HG02678 (cell line): ENCODE data around the gene ITGA5.
A peak's percentile ranks its signal among the peaks of the same experiment; 100 is the strongest.

Experiments
- ATAC-seq: cut with Tn5 transposase; IDR thresholded peaks from one replicate; pipeline ENCODE4 v1.9.1; 2021; ENCODE audit warnings: mild to moderate bottlenecking, moderate library complexity; ENCODE audit not compliant: unreplicated experiment

Gene ITGA5

DNA sequence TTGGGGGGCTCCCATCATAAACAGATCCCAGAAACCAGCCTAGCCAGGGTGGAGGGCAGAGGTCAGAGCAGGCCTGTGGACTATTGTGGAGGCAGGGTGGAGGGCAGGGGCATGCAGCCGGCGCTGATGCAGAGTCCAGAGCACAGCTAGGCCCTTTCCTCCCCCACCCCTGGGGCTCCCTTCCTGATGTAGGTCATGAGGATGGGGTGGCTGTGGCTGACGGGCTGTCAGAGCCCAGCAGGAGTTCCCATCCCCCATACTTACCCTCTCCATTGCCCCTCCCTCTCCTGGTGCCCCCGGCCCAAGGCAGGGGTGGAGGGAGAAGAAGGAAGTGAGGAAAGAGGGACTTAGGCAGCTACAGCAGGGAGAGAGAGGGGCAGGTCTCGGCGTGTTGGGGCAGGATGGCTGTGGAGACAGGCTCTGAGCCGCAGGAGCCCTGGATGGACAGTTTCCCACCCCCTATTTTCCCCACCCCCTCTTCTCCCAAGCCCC, 28.8 kb downstream of the ITGA5 start:
- ATAC-seq: no peak

DNA sequence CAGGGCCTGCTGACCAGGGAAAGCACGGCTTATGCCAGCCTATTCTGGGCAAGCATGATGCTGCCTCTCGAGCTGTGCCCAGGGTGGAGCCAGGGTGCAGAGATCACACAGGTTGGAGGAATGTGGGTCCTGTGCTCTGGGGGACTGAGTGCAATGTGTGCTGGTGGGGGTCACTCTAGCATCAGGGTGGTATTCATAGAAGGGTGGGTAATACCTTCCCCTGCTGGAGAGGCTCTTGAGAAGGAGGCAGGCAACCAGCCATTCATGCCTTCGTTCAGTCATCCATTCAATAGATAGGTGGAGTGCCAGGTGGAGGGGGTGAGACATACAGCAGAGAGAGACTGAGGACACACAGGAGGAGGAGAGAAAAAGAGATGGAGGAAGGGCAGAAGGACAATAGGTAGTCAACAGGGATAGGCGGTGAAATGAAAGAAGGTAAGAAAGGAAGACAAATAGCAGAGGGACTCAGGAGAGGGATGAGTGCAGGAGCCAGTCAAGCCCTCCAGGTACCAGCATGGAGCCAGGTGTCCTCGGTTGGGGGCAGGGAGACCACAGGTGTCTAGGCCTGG, 29.4 kb downstream of the ITGA5 start:
- ATAC-seq: no peak

DNA sequence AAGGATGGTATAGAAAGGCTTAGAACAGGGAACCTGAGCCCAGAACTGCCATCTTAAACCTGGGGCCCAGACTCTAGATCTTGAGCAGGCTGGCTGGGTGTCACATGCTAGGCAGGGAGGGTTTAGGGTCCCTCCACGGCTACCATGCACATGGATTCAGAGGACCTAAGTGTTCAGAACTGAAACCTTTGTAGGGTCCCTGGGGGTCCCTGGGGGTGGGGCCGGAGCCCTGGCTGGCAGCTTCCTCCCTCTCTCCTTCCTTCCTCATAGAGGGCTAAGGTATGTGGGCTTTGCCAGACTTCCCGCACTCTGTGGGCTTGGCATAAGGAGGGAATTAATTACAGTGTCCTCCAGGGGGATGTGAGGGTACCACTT, 29.9 kb downstream of the ITGA5 start:
- ATAC-seq: no peak

DNA sequence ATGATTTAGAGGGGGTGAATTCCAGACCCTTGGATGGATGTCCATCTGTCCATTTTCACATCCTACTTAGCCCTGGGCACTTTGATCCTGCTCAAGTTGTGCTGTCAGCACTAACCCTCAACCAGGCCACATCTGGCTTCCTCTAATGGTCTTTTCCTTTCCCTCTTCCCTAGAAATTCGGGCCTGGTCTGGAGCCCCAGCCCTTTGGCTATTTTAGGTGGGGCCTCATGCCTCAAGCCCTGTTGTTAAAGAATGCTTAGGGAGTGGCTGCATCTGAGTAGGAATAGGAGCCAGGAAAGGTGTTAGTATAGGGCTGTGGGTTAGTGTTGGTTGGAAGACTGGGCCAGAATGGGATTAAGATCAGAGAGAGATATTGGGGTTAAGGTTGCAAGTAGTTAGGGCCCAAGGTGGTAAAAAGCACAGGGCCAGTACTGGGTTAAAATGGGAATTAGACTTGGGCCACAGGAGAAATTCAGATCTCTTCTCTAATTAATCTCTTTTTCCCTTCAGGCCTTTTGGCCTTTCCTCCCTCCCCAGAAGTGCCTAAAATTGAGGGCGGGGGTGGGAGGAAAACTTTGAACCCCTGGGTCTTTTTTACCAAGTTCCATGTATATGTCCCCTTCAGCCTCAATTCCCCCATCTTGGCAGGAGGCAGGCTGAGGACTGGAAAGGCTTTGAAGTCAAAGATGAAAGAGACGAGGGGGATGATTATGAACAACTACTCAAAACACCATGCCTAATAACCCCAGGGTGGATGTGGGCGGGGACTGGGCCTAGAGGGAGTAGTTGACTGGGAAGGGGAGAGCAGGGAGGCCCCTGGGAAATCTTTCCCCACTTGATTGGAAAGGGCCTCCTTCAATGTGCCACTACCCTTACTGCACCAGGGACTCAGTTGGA, 30.6 kb downstream of the ITGA5 start:
- ATAC-seq: no peak

DNA sequence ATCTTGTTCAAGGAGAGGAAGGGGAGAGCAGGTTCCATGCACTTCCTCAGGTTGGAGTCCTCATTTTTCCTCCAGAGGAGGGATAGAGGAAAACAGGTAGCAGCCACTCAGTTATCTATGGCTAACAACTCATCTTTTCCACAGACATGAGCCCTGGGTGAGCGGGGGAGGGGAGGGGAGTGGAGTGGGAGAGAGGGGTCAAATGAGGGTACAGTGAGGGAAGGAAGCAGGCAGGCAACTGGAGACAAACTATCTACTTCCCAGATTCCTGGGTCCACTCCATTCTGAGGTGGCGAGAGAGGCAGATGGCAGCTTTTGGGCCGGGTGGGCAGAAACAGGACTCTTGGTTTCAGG, 32.0 kb downstream of the ITGA5 start:
- ATAC-seq: no peak

DNA sequence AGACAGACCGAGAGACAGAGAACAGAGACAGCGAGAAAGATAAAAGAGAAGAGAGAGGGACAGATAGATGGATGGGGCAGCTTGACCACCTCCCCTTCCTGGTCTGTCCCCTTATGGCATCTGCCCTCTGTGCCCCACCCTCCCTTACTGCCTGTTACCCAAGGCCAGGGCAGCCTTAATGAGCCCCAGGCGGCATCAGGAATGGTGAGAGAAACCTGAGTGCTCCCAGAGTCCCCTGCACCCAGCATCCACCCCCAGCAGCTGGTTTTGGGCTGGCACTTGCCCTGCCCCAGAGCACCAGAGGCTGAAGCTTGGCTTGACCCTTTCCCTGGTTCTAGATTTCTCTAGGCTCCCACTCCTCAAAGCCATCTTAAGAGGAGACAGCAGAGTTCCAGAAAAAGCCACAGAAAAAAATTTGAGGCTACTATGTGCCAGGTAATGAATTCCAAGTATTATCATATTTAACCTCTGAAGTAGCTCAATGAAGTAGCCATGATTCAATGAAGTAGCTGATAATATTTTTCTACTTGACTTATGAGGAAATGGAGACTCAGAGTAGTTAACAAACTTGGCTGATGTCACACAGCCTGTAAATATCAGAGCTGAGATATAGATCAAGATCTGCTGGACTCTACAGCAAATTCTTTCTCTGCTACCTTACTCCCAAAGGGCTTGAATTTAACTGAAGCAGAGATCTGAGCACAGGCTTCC, 32.5 kb downstream of the ITGA5 start:
- no peak for ATAC-seq

DNA sequence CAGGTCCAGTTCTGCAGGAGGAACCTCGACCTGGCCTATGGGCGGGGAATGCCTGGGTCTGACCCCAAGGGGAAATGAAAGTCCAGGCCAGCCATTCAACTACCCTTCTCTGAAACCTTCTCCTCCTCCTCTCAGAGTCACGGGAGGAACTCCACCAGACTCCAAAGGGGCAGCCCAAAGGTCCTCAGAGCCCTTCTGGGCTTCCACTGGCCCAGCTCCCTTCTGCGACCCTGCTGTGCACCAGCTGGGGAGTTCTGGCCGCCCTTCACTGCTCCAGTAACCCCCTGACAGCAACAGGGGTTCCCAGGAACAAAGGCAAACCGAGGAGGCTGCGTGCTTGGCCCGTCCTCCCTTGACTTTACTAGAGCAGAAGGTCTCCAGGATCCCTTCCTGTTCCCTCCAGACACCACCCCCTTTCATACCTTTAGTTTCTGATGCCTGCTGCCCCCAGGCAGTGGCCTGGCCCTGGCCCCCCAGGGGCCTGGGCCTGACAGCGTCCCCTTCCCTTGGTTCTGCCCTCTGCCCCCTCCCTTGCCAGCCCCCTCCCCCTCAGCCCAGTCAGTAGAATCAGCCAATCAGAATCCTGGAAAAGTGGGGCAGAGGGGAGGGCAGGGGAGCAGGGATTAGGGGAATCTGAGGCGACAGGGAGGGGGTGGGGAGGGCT, 33.7 kb downstream of the ITGA5 start:
- ATAC-seq: peak; percentile 71

DNA sequence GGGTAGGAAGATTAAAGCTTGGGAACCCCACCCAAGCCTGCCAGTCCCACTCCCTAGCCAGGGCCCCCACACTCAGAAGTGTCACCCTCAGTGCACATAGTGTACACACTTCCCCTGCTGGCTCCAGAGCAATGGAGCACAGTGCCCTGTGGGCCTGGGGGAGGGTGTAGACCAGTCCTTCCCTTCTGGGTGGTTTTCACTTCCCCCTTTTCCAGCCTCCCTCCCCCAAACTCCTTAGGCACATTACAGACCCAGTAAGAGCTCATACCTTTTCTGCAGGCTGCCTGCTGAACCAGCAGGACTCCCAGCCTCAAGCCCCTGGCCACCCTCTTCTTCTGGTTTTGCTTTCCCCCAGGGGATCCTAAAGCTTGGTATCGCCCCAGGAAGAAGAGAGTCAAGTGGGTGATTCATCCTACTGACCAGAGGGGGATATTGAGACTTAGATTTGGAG, 34.5 kb downstream of the ITGA5 start, which contains the start of gene ZNF385A:
Gene ZNF385A, minus strand, starts transcription at position 143 of the 451 bp plus-strand sequence. CDS start 219 bp downstream, outside the sequence.
- peak; percentile 35 for ATAC-seq

DNA sequence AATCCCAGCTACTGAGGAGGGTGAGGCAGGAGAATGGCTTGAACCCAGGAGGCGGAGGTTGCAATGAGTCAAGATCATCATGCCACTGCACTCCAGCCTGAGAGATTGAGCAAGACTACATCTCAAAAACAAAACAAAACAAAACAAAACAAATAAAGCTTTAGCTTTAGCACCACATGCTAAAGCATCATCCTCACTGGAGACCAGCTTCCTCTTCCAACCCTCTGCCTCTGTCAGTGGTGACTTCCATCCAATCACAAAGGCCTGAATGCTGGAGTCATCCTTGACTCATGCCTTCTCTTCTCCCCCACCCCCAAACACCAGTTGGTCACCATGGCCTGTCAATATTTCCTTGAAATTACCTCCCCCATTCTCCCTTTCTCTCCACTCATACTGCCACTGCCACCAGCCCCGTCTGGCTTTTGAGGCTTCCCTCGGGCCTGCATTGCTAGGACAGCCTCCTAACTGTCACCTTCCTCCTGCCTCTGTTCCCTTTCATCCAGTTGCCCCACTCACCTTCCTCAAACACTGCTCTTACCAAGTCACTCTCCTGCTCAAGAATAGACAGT, 35.9 kb downstream of the ITGA5 start:
- no peak for ATAC-seq

DNA sequence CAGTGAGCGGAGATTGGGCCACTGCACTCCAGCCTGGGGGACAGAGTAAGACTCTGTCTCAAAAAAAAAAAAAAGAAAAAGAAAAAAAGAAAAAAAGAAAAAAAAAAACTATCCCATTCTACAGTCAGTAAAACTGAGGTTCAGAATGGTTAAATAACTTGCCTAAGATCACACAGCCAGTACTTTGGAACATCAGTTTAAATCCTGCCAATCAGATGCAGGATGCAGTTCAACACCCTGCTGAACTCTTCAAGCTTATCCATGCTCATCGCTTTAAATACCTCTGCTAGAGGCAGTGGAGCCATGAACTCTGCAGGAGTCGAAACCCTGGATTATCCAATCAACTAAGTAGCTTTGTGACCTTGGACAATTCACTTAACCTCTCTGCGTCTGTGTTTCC, 37.9 kb downstream of the ITGA5 start:
- ATAC-seq: no peak

DNA sequence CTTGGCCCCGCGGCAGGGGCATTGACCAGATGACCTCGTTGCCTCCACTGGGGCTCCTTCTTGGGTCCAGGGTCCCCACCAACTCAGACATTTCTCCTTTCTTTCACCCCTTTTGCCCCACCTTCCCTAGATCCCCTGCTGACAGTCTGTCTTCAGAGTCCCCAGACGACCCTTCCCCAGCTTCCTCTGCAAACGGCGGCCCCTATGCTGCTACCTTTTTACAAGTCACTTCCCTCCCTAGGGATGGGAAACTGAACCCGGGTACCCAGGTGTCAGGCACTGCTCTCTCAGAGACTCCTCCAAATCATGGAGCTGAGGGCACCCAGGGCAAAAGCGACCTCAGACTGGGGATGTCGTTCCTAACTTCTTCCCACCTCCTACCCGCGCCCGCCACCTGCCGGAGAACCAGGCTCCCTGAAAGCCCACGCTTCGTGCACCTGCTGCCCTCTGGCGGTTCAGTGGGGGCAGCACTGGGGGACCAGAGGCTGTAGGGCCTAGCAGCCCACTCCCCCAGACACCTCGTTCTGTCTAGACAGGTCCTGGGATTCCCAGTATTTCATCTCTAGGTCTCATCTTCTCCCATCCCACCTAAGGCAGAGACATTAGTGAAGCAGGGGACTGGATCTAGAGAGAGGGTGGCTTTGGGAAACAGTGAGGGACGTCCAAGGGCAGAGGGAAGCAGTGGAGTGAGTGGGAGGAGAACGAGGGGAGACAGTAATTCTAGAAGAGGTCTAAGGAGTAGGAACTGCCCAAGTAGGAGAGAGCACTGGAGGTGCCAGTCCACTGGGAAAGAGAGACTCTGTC, 39.5 kb downstream of the ITGA5 start:
- peak; percentile 89 for ATAC-seq

DNA sequence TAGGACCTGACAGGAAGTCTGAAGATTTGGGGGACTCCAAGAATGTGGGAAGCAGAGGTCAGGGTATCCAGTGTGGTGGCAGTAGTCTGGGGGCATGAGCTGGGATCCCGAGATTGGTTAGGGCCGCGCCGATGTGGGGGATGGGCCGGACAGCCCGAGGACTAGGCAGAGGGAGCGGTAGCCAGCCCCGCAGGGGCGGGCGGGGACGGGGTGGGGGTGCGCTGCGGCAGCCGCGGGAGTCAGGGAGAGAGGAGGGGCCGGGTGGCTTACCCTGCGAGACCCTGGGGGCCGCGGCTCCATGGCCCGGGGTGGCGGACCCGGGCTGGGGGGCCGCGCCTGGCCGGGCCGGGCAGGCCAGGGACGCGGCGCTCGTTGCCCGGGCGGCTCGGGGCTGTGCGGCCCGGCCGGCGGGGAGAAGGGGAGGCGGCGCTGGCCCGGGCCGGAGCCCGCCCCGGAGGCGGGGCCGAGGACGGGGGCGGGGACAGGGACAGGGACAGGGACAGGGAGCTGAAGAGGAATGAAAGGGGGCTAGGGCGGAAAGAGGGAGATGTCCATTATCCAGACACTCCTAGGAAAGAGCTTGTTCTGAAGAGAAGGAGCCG, 40.2 kb downstream of the ITGA5 start:
- ATAC-seq: no peak

DNA sequence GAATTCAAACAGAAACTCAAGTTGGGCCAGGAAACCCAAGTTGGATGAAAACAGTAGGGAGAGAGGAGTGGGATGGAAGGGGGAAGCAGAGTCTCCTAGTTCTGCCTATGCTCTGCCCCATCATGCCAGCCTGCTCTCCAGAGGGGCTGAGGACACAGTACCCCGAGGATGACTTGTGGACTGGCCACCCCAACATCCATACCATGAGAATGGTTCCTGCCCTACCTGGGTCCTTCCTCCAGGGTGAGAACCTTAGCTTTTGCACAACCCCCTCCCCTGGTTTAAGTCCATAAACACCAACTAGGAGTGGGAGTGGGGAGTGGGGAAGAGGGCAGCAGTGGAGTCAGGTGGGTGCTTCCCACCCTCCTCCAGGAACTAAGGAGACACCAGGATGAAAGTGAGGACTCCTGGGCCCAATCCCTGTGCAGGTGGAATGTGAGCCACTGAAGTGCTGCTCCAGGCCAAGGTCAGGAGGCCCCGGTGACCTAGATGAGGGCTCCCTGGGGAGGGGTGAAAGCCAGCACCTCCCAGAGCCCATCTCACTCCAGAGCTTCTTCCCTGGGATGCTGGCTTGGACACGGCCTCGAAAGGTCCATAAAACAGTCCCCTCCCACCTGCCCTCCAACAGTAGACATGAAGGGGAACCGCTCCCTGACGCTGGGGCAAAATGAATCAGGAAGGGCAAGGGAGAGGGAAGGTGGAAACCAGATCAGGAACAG, 41.1 kb downstream of the ITGA5 start:
- no peak for ATAC-seq

DNA sequence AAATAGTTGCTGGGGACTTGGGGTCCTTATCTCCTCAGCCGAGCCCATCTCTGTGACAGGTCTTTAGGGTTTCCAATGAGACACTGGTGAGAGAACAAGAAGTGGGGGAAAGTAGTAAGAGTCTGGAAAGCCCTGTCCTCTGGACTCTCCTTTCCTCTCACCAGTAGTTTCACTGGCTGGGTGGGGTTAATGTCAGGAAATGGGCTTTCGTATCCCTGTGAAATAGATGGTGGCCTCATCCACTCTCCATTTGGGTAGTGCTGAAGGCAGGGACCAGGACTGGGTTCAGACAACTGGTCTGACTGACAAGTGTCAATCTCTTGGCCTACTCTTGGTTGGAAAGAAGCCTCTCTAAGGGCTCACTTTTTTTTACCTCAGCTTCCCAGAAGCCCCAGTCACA, 42.1 kb downstream of the ITGA5 start:
- no peak for ATAC-seq

DNA sequence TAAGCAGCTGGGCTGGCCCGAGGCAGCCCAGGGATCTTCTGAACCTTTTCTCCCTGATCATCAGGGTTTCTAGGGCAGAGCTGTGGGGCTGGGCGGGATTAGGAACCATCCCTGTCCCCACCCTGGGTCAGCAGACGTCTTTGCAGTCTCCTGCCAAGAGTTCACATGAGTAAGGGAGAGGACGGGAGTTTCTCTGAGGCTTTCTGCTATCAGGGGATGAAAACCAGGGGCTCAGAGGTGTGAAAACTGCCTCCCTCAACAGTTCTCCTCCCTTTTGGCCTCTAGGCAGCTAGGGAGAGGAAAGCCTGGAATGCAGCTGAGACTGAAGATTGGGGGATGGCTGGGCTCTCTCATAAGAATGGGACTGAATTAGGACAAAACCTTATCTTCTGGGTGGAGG, 42.5 kb downstream of the ITGA5 start:
- no peak for ATAC-seq

DNA sequence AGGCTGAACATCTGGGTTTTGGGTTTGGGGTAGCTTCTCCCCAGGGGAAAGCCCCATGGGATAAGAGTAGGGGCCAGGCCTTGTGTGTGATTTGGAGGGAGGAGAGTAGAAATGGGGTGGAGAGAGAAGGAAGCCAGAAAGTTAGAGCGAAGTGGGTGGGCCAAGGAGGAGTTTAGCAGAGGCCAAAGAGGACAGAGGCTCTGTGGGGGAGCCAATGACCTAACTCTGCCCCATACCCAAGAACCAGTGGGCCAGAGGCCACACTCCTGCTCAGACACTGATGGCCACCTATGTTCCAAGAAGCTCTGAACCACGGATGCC, 43.8 kb downstream of the ITGA5 start:
- ATAC-seq: no peak

DNA sequence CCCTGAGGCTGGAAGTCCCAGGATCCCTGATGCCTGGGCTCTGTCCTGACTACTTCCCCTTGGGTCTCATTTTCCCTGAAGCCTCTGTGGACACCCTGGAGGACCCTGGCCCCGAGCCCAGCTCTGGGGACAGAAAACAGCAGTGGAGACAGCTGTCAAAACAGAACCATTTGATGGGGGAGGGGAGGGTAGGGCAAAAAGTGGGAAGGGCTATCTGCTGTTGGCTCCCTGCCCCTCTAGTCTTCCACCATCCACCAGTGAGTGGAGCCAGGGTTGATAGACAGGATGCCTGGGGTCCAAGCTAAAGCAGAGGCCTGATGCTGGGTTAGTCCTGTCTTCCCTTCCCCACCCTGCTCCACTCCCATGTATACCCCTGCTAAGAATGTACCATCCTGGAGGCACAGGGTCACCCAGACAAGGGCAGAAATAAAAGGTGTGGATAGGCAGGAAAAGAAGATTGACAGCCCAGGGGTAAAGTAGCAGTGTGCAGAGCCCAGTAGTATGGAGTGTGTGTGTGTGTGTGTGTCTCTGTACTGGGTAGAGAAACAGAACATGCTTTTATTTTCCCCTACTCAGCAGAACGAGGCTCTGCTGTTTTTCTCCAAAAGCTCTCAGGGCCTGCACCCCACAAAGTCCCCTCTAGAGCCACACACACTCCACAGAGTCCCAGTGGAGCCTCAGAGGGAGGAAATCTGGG, 44.4 kb downstream of the ITGA5 start:
- ATAC-seq: no peak
